SK-N-MC (cell line): ENCODE results near the gene STYX.

Experiments used
- EZH2 ChIP-seq: fragments of 200-600 bp; sonication (generic); IDR thresholded peaks from one replicate; pipeline ENCODE4 v1.6.1; 2017; ENCODE audit warnings: antibody characterized with exemption
- FOXP2 ChIP-seq: optimal IDR thresholded peaks from 2 replicates; pipeline ENCODE3; 2011; ENCODE audit warnings: mild to moderate bottlenecking, moderate library complexity; ENCODE audit not compliant: insufficient read depth; ENCODE audit errors: extremely low read length, control extremely low read depth
- POLR2AphosphoS5 ChIP-seq: IDR thresholded peaks from 2 replicates; pipeline ENCODE4 v1.6.1; 2012; ENCODE audit warnings: mild to moderate bottlenecking, low read depth, low read length, borderline replicate concordance

DNA sequence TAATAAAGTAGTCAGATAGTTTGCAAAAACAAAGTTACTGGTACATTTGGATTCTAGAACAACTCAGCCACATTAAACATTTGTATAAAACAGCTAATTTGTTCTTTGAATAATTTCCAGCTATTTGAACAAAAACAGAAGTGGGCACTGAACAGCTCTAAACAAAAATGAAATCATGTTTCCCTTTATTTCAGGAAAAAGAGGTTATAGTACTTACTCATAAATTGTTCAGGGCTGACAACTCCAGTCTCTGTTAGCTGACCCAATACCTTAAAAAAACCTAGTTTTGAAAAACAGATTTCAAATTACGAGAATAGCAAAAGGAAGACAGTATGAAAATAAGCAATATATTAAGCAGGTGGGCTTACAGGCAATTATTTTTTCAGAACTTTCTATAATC lies 53.2 kb downstream of the STYX start:
- TF ChIP-seq POLR2AphosphoS5 (no peak), EZH2 (no peak), FOXP2 (no peak)
